HG03460 (cell line): ENCODE results near the gene ULBP3.
"Not testable (repeated sequence)": the region's sequence is repeated elsewhere in the genome, so short reads cannot be mapped to it uniquely, and the experiment has no call there.

Source experiments
- ATAC-seq: cut with Tn5 transposase; IDR thresholded peaks from one replicate; pipeline ENCODE4 v1.9.1; 2021; ENCODE audit not compliant: unreplicated experiment

Gene ULBP3

DNA sequence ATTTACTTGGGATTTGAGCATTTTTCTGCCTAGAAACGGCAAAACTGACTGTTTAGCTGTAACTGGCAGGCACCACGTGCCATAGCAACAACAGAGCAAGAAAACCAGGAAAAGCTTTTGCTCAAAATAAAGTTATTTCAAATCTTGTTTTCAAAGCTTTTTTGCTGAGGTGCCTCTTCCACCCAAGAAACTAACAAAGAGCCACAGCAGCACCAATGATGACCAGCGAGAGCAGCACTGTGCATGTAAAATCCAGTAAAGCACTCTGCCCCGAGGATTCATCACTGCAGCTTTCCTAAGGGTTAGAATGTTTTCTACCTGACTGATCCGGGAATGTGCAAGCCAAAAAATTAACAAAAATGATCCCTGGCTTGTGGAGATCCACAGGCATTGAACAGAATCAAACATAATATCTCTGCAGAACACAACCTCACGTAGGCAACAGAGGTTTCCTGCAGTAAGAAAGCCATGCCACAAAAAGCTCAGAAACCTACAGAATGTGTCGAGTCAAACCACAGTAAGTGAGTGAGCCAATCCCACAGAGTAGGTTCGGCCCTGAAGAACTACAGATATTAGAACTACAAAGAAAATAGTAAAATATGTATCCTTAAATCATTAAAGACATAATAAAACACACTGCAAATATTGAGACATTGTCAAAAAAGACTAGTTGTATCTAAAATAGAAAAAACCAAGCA lies 7.4 kb upstream of the ULBP3 start:
- ATAC-seq = no peak

DNA sequence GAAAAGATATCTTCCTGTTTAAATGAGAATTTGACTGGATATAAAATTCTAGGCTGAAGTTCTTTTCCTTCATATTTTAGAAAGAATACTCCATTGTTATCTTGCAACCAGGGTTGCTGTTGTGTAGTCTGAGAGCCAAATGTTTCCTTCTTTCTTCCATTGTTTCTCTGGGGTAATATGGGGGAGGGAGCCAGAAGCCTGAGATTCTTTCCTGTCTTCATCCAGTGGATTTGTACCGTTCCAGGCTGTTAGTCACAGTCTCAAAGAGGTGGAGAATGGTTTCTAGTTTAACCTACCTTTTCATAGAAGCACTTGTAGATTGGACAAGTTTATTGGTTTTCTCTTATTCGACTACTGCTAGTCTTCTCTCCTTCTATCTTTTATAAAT lies 6.1 kb upstream of the ULBP3 start:
- ATAC-seq = no peak

DNA sequence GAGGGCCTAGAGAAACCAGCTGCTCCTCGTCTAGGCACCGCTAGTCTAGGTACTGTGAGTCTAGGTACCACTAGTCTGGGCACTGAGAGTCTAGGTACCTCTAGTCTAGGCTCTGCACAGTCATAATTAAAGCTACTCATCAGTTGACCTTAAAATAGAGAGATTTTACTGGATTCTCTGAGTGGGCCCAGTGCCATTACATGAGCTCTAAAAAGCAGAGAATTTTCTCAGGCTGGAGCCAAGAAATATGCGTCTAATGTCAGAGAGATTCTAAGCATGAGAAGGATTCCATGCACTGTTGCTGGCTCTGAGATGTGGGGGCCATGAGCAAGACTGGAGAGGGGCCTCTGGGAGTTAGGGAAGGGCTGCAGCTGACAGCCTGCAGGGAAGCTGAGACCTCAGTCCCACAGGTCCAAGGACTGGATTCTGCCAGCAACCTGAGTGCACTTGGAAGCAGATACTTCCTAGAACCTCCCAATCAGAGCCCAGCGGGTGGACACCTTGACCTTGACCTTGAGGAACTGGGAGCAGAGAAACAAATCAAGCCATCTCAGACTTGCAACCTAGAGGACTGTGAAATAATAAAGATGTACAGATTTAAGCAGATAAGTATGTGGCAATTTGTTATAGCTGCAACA lies 5.6 kb upstream of the ULBP3 start:
- ATAC-seq = not testable (repeated sequence)

DNA sequence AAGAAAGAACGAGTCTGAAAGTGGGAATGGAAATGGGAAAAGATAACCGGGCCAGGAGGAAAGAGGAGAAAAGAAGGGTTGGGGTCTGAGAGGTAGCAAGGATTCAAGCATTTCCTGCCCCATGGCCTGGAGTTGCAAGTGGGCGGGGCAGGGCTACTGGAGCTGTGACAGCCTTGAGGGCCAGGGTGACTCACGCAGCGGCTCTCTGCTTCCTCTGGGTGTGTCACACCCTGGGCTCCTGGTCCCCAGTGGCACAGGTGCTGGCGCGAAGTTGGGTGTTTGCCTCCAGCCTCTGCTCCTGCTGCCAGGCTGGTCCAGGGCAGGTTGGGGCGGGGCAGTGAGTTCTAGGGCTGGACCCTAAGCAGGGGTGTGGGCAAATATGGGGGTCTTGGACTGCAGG lies 3.3 kb upstream of the ULBP3 start:
- no peak for ATAC-seq

DNA sequence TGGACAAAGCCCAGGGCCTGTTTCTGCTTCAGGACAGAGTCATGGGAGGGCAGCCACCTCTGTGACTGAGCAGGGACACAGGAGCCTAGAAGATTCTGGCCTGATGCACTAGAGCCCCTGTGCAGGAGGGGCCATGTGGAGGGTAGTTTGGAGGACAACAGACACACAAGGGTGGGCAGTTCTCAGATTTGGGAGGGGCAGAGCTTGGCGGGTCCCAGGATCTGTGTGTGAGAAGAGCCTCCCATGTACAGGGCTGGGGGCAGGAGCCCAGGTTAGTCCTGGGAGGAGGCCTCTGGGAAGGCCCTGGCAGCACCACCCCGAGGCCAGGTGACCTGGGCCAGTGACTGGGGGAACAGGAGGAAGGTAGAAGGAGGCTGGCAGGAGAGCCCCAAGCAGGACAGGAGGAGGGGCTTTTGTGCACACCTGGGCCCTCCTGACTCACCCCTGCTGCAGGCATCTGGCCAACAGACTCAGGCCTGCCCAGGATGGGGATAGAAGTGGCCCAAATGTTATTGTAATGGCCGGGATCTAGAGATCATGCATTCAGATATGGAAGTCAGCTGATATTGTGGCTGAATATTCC lies 1.4 kb upstream of the ULBP3 start:
- ATAC-seq = no peak

DNA sequence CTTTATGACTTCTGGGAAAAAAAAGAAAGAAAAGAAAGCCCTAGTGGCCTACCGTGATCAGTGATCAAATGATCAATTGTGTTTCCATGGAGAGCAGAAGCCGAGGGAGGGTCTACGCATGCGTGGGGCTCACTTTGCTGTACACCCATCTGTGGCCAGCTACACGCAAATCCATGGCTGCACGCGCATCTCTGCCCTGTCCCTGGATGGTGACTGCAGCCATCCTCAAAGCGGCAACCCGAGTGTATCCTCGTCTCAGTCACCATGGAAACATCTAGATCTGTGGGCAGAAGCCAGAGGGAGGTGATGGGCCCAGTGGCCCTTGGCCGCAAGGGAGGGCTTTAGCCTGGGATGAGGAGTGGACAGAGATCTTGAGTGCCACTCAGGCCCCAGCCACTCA lies 785 bp upstream of the ULBP3 start:
- ATAC-seq = no peak

DNA sequence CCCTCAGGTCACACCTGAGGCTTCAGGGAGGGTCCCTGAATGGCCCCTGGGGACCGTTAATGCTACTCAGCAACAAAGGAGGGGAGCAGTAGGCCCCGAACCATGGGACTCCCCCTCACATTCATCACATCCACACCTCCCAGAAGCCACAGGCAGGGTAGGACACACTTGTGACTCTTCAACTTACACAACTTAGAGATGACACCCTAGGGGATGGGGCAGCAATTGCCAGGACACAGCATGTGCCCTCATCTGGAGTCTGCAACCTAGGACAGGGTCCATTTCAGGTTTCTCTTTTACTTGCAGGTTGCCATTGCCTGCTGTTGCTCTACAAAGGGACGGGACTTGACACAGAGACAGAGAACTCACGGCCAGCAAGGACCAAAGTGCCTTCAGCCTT lies 770 bp downstream of the ULBP3 start:
- ATAC-seq = no peak

DNA sequence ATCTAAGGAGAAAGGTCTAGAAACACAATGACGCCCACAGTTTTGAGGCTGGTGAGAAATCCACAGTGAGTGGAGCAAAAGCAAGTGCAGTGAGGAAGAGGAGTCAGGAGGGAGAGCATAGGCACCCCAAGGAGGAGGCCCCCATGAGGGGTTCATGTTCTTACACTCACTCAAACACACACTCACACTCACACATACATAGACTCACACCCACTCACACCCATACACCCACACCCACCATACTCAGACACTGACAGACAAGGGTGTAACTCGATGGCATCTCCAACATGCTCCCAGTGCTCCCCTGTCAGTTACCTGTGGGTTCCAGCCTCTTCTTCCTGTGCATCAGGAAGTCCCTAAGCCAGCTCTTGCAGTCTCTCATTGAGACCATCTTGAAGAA lies 3.8 kb downstream of the ULBP3 start:
- ATAC-seq = no peak

DNA sequence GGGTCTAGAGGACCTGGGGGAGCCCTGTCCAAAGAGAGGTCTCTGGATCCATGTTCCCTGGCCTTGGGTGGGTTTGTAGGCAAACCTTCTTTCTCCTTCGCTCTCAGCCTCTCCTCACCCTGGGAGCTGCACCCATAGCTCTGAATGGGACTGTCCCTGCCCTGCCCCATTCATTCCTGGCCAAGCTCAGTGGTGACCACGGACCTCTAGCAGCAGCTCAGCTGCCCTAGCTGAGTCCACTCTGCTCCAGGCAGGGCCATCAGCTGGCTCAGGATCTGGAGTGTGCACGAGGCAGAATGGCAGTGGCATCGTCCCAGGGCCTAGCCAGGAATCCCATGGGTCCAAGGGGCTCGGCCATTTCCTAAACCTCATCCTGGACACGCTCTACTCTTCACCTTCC lies 5.3 kb downstream of the ULBP3 start:
- ATAC-seq = no peak

DNA sequence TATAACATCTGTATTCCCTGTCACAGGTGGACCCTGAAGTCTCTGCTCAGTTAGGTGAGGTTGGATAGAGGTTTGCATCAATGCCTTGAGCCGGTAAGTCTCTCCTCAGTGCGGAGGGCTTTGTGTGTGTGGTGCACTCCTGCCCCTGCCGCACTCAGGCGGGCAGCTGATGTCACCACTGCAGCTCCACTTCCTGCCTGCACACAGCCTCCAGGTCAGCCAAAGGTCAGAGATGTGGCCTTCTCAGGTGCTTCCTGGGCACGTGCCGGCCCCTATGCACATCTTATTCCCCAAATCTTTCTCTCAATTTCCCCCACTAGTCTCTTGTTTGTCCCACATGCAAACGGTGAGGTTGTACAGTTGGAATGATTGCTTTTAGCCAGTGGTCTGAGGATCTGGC lies 8.9 kb downstream of the ULBP3 start:
- ATAC-seq = not testable (repeated sequence)

DNA sequence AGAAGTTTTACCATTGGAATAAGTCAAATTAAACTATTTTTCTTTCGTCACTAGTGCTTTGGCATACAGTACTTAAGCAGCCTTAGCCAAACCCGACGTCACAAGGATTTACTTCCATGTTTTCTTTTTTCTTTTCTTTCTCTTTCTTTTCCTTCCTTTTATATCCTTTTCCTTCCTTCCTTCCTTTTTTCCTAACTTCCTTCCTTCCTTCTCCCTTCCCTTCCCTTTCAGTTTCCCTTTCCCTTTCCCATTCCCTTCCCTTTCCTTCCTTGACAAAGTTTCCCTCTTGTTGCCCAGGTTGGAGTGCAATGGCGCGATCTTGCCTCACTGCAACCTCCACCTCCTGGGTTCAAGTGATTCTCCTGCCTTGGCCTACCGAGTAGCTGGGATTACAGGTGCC lies 9.9 kb downstream of the ULBP3 start:
- no peak for ATAC-seq

DNA sequence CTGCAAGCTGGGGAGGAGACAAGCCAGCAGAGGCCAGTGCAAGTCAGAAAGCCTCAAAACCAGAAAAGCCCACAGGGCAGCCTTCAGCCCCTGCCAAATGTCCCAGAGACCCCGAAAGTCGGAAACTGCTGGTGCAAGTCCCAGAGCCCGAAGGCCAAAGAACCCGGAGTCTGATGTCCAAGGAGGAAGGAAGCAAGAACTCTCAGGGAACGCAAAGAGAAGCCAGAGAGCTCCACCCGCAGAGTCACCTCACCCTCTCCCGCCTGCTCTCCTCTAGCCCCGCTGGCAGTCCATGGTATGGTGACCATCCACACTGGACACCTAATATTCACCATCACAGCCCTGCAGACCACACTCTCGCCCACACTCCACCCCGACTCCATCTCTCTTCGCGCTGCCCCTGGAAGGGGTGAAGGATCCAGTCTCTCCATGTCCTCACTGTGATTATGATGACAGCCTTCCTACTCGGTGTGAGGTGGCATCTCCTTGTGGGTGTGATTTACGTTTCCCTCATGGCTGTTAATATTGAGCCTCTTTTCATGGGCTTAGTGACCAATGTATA lies 10.6 kb downstream of the ULBP3 start:
- ATAC-seq = no peak

DNA sequence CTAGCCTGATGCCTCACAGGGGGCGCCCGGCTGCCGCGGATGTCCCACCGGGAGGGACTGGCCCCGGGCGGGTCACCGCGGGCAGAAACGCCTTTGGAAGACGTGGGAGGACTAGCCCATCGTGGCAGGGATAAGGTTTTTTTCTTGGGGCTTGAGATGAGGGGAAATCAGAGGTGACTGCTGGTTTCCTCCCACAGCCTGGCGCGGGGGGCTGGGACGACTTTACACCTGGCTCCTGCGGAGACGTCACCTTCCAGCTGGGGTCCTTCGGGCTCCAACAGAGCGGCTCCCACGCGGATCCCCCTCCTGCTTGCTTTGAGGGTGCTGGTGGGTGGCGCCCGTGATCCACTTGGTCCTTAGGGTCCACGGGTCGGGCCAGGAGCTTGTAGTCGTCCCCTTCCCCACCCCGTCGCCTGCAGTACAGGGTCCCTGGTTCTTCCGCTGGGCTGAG lies 11.4 kb downstream of the ULBP3 start:
- no peak for ATAC-seq

DNA sequence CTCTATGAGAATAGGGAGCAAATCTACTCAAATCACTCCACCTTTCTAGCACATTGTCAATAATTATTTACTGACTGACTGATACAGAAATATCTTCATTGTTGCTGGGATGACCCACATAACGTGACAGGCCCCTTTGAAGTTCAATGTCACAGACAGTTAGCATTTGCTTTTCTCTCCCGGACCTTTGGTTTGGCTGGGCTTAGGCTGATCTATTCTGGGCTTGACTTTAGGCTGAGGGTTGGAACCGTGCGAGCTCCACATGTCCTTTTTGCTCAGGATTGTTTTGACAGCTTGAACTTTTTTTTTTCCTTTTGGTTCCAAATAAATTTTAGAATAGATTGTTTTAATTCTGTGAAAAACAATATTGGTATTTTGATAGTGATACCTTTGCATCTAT lies 12.0 kb downstream of the ULBP3 start:
- ATAC-seq = no peak

DNA sequence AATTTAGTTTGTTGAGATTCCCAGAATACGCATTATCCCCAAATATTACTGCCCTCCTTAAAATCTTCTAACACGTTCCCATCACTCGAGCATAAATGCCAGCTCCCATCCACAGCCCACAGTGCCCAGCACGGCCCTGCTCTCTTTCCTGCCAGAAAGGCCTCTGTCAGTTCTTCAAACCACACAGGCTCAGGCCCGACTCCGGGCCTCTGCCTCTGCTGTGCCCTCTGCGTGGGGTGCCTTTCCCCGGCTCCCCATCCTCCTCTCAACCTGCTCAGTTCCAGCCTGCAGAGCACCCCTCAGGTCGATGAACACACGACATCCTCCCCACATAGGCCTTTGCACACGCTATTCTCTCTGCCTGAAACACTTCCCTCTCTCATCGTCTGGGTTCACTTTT lies 12.8 kb downstream of the ULBP3 start:
- no peak for ATAC-seq

DNA sequence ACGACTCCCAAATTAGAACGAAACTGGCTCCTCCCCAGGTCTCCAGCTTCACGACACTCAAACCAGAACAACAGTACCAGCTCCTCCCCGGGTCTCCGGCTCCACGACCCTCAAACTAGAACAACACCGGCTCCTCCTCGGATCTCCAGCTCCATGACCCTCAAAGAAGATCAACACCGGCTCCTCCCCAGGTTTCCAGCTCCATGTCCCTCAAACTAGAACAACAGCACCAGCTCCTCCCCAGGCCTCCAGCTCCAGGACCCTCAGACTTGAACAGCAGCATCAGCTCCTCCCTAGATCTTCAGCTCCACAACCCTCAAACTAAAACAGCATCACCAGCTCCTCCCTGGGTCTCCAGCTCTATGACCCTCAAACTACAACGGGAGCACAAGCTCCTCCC lies 13.8 kb downstream of the ULBP3 start:
- no peak for ATAC-seq

DNA sequence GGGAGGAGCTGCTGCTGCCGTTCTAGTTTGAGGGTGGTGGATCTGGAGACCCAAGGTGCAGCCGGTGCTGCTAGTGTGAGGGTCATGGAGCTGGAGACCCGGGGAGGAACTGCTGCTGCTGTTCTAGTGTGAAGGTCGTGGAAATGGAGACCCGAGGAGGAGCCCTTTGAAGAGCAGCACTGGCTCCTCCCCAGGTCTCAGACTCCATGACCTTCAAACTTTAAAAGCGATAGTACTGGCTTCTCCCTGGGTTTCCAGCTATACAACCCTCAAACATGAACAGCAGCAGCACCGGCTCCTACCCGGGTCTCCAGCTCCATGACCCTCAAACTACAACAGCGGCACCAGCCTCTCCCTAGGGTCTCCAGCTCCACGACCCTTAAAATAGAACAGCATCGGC lies 15.5 kb downstream of the ULBP3 start:
- no peak for ATAC-seq

DNA sequence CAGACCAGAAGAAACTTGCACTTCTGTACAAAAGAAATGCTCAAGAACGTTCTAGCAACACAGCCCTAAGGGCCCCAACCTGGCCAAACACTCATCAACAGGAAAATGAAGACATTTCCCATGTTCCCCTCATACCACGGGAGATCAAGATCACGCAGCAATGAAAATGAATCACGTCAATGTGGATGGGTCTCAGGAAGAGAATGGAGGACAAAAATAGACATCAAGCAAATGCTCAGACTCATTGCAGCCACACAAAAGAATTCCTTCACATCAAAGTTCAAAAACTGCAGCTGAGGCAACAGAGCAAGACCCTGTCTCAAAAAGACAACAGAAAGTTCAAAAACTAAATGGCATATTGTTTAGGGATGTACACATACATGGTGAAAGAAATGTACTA lies 18.1 kb downstream of the ULBP3 start:
- no peak for ATAC-seq

DNA sequence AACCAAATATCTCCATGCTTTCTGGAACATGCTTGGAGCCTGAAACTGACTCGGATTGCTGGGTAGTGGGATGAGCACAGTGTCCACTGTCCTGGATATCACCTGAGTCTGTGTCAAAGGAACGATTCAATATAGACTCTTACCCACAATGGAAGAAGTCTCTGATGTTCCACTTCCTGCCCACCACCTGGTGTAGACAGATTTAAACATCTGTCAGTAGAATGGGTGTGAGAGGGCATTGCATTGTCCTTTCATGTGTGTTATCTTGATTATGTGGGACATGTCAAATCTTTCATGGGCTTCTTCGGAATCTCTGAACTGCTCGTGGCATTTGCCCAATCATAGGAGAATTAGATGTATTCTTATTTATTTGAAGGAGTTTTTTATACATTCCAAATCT lies 20.8 kb downstream of the ULBP3 start:
- no peak for ATAC-seq

DNA sequence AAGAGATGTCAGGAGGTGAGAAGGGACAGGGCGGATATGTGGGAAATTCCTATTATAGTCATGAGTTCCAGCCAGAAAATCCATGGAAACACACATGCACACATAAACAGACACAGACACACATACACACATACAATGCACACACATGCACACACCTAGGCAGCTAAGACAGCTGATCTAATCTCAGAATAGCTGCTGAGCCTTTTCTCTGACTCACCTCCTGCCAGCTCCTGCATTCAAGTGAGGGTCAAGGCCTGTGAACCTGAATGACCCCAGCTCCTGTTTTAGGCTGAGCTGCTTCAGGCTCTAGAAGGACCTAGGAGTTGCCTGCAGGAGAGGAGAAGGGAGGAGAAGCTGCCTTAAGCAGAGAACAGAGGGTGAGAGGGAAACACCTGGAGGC lies 22.0 kb downstream of the ULBP3 start:
- ATAC-seq = no peak

DNA sequence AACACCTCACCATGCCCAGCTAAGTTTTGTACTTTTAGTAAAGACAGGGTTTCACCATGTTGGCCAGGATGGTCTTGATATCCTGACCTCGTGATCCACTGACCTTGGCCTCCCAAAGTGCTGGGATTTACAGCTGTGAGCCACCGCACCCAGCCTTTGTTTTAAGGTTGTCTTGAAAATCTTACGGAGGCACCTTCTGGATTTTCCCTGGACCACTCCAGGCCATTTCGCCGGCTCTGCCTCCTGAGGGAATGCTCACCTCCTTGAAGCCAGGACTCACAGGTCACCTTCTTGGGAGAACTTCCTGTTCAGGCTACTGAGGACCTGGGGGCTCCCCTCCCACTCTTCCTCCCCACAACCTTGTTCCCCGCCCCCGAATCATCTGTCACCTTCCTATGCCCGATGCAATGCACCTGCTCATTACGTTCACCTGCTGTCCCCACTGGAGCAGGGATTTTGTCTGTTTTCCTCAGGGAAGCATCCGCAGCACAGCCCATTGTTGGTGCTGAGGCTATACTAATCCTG lies 24.2 kb downstream of the ULBP3 start:
- ATAC-seq = no peak
